HepG2 (cell line): ENCODE results near the gene OR2A25. TPM values are rescaled to one million over a fixed set of nuclear protein-coding genes. Genes with fewer than 3 reads are reported as not detected.
"Not testable (repeated sequence)": the region's sequence is repeated elsewhere in the genome, so short reads cannot be mapped to it uniquely, and the experiment has no call there.

ENCODE experiments used
- ATAC-seq: fragments of 200-7000 bp; cut with Tn5 transposase; 3 replicates; pipeline ENCODE4 v1.9.1; 2020; ENCODE audit warnings: mild to moderate bottlenecking, moderate library complexity
- BruUV-seq: library from RNA; stranded (reverse); fragments of 400-500 nt; replicated peaks from 2 replicates; lab custom pipeline; 2021; lab: Mats Ljungman, UMichigan
- CTCF ChIA-PET: fragments of 300-600 bp; formaldehyde crosslinking; extraction: SDS; loops from one replicate; lab custom pipeline; 2021; ENCODE audit warnings: low total read pairs, inconsistent platforms, low intra/inter-chr PET ratio; lab: Yijun Ruan, JAX
- POLR2A ChIA-PET: fragments of 350-600 bp; sonication (Branson Sonifier 250); formaldehyde crosslinking; loops from one replicate; lab custom pipeline; 2020; ENCODE audit warnings: antibody characterized with exemption, inconsistent platforms; lab: Yijun Ruan, JAX
- DNase-seq: peaks from one replicate; pipeline ENCODE4 v3.0.0-alpha.2; 2015; ENCODE audit warnings: low spot score
- FAIRE-seq: peaks from 3 replicates; lab custom pipeline; 2011; peaks lifted over from hg19 to GRCh38; lab: Jason Lieb, UNC
- H2AFZ ChIP-seq: one replicate; pipeline ENCODE4 v1.6.1; 2011; ENCODE audit warnings: low read length, inconsistent platforms
- H3K27ac ChIP-seq: fragments of 300-600 bp; 3 replicates; pipeline ENCODE4 v1.8.0; 2011; ENCODE audit warnings: mixed run types, mild to moderate bottlenecking, mixed read lengths, low read length, inconsistent platforms; ENCODE audit not compliant: insufficient read depth; ENCODE audit errors: extremely low read length
- H3K27me3 ChIP-seq, 2 experiments: fragments of 200-600 bp in 1 of 2; 2 replicates in 1 of 2; 3 replicates in 1 of 2; pipeline versions ENCODE4 v1.6.0 to v1.8.0; 2011; ENCODE audit warnings: low read length in 2 of 2, mild to moderate bottlenecking in 2 of 2, moderate library complexity in 2 of 2, inconsistent platforms in 1 of 2; ENCODE audit not compliant: insufficient read depth in 2 of 2, control insufficient read depth in 1 of 2
- H3K36me3 ChIP-seq, 2 experiments: fragments of 200-600 bp in 1 of 2; replicated peaks in 1 of 2; 2 replicates in 1 of 2; 3 replicates in 1 of 2; pipeline versions ENCODE4 v1.5.1 to v1.8.0; 2011; ENCODE audit warnings: low read length in 2 of 2, inconsistent platforms in 1 of 2; ENCODE audit not compliant: insufficient read depth in 2 of 2, control insufficient read depth in 1 of 2
- H3K4me1 ChIP-seq: 2 replicates; pipeline ENCODE4 v1.5.1; 2012; ENCODE audit warnings: low read length, inconsistent platforms; ENCODE audit not compliant: insufficient read depth
- H3K4me2 ChIP-seq: 2 replicates; pipeline ENCODE4 v1.6.0; 2011; ENCODE audit warnings: low read depth, low read length, inconsistent platforms
- H3K4me3 ChIP-seq, 3 experiments: fragments of 200-600 bp in 1 of 3; sonication (generic), shearing (Covaris generic) in 1 of 3; replicated peaks in 1 of 3; 2 replicates each; pipeline ENCODE4 v1.5.1; 2011 to 2016; ENCODE audit warnings: low read length in 3 of 3, inconsistent platforms in 2 of 3, low read depth in 2 of 3, mild to moderate bottlenecking in 2 of 3, control low read depth in 1 of 3, mixed read lengths in 1 of 3; ENCODE audit not compliant: insufficient read depth in 1 of 3
- H3K79me2 ChIP-seq: one replicate; pipeline ENCODE4 v1.6.1; 2011; ENCODE audit warnings: low read length, inconsistent platforms; ENCODE audit not compliant: insufficient read depth
- H3K9ac ChIP-seq: 2 replicates; pipeline ENCODE4 v1.6.0; 2011; ENCODE audit warnings: mild to moderate bottlenecking, low read depth, low read length, inconsistent platforms; ENCODE audit not compliant: insufficient read depth
- H3K9me3 ChIP-seq: 2 replicates; pipeline ENCODE4 v1.5.1; 2012; ENCODE audit warnings: mild to moderate bottlenecking, low read length
- H4K20me1 ChIP-seq: 2 replicates; pipeline ENCODE4 v1.6.0; 2011; ENCODE audit warnings: inconsistent platforms, mild to moderate bottlenecking, low read length, moderate library complexity; ENCODE audit not compliant: insufficient read depth
- BATF2 ChIP-seq: sonication (generic); formaldehyde crosslinking; IDR thresholded peaks from 2 replicates; pipeline ENCODE4 v1.8.0; 2022; ENCODE audit warnings: mild to moderate bottlenecking, missing genetic modification reagents, moderate library complexity
- FOSL2 ChIP-seq: sonication (generic); formaldehyde crosslinking; IDR thresholded peaks from 2 replicates; pipeline ENCODE4 v1.4.0; 2020; ENCODE audit warnings: missing genetic modification reagents
- MYNN ChIP-seq: sonication (generic); formaldehyde crosslinking; IDR thresholded peaks from 2 replicates; pipeline ENCODE4 v1.4.0; 2020; ENCODE audit warnings: mild to moderate bottlenecking, low read depth, missing genetic modification reagents
- NR0B2 ChIP-seq: sonication (generic); formaldehyde crosslinking; IDR thresholded peaks from 2 replicates; pipeline ENCODE4 v1.4.0; 2020; ENCODE audit warnings: mild to moderate bottlenecking, missing genetic modification reagents
- WGBS: methylation state at CpG from one replicate; pipeline ENCODE4 v1.1.6; 2017; ENCODE audit warnings: low lambda C conversion rate; 5-methylcytosine and 5-hydroxymethylcytosine counted together
- in situ Hi-C: cut with HindIII; loops from 2 replicates; pipeline ENCODE4 v1.10.0; 2017; ENCODE audit warnings: low pct_unique_long_range_greater_than_20kb; ENCODE audit not compliant: extremely low pct_ligation_motif_present
- intact Hi-C: fragments of 100-400 bp; cut with micrococcal nuclease; formaldehyde crosslinking; loops from one replicate; pipeline ENCODE4 v1.10.0; 2022; ENCODE audit not compliant: unreplicated experiment
- polyA plus RNA-seq, 8 experiments: library from polyadenylated mRNA; depleted of rRNA in 3 of 8; stranded (reverse) in 7 of 8; unstranded in 1 of 8; fragments of >200 nt; fragmentation: Illumina TruSeq in 4 of 8; extraction: Trizol in 4 of 8; gene quantifications; 2 replicates each; pipeline versions ENCODE4 v1.2.1 to v1.2.3, GENCODE V29; 2011 to 2016; ENCODE audit warnings: low read depth in 4 of 8, missing spikeins in 1 of 8, mixed read lengths in 1 of 8; ENCODE audit not compliant: insufficient read depth in 1 of 8
- total RNA-seq, 5 experiments: library from RNA; depleted of rRNA; stranded (reverse); fragments of >200 nt; fragmentation: Illumina TruSeq; extraction: Trizol; gene quantifications; 2 replicates each; pipeline ENCODE4 v1.2.3, GENCODE V29; 2016; ENCODE audit warnings: low read depth in 1 of 5

Gene OR2A25
- total and polyA plus RNA-seq, 2 of the 13 experiments (the other 11 are each of a cell fraction or from before 2014, with no cell fraction given) = 0.07 TPM; not detected in 1

- DNase-seq, H3K9ac ChIP-seq, H2AFZ ChIP-seq, H3K27ac ChIP-seq, CTCF ChIA-PET, intact Hi-C loops, H4K20me1 ChIP-seq, H3K4me2 ChIP-seq, H3K27me3 ChIP-seq, H3K4me3 ChIP-seq, ATAC-seq, POLR2A ChIA-PET, H3K9me3 ChIP-seq, H3K79me2 ChIP-seq, in situ Hi-C loops, H3K4me1 ChIP-seq, H3K36me3 ChIP-seq, BruUV-seq, FAIRE-seq: not testable (repeated sequence)
- WGBS = 24% methylated on average over 8 of the region's 8 CpGs
Measured at GRCh38 chr7:144050884-144051283, 18.7 kb upstream of the OR2A25 start.

- H3K4me1 ChIP-seq = no peaks in the 10 kb centered on the region
- intact Hi-C loops (no loop called here), in situ Hi-C loops (no loop called here)
- no peak for FAIRE-seq
- no TSS peak for BruUV-seq
- H3K9me3 ChIP-seq = no peaks in the 10 kb centered on the region
- H3K27me3 ChIP-seq = peaks cover 0 to 3% of the 10 kb centered on the region in 2 experiments; a peak in 1 of 5 replicates
- DNase-seq = peak; percentile 10
- no peaks in the 10 kb centered on the region for H3K36me3 ChIP-seq
- H2AFZ ChIP-seq = no peak overlapping the region
- H3K4me2 ChIP-seq = no peak overlapping the region
- ChIA-PET CTCF (no interaction called here), POLR2A (no interaction called here)
- no peak overlapping the region for H3K27ac ChIP-seq
- H4K20me1 ChIP-seq = no peaks in the 10 kb centered on the region
- H3K4me3 ChIP-seq = no peak overlapping the region
- TF ChIP-seq MYNN (CRISPR knock-in tag) = no peak
- no peak for TF ChIP-seq BATF2
- TF ChIP-seq FOSL2 = peak; percentile 57
- TF ChIP-seq NR0B2 (CRISPR knock-in tag) = no peak
- peak; percentile 65; the same call in 2 of the 3 replicates for ATAC-seq
- H3K9ac ChIP-seq = no peak overlapping the region
- no peaks in the 10 kb centered on the region for H3K79me2 ChIP-seq
- WGBS = 3% methylated on average over 3 of the region's 3 CpGs
Measured at GRCh38 chr7:144057954-144058353, 11.7 kb upstream of the OR2A25 start.
